ENCODE data around the gene POLG2.

- TF ChIP-seq POLR2AphosphoS5 (IDR thresholded peaks at IDR 0.05; ENCODE audit: low read depth, low read length) (peak; percentile 94), TAF1 (IDR thresholded peaks at IDR 0.05; ENCODE audit: borderline replicate concordance, insufficient read depth, low read length) (peak; percentile 83), REST (IDR thresholded peaks at IDR 0.05; ENCODE audit: insufficient read depth in 1 of 2, low read depth in 2 of 2, low read length in 2 of 2) (peak in 1 of 2 experiments; percentile 8; a peak in 1 of 4 replicates)
Measured at GRCh38 chr17:64496786-64497564, at the start of gene POLG2.

All from PFSK-1 (cell line).